Hindlimb muscle (tissue), 1 donor: Measurements from ENCODE around the gene NTSR2. TPM values are rescaled to one million over a fixed set of nuclear protein-coding genes. Genes with fewer than 3 reads are reported as not detected.

Source experiments
- DNase-seq: peaks from one replicate; pipeline ENCODE4 v3.0.0-alpha.2; 2013
- polyA plus RNA-seq: library from polyadenylated mRNA; unstranded; fragments of 120-200 nt; gene quantifications from one replicate; pipeline ENCODE4 v1.2.1, GENCODE V29; 2013; ENCODE audit not compliant: insufficient read length

The NTSR2 gene
- polyA plus RNA-seq, 1 donor: not detected

DNA sequence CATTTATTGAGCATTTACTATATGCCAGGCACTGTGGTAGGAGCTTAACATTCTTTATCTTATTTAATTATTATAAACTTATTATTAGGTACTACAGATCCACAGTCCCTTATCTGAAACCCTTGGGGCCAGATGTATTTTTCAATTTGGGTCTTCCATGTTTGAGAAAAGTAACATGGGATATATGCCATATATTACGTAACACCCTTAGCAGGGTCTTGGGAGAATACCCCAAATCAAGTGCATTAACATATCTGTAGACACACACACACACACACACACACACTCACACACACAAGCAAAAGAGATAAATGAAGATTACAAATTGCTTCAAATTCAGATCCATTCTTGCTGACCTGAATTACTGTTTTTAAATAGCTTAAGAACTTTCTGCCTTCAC lies 13.7 kb downstream of the NTSR2 start:
- no peak for DNase-seq

DNA sequence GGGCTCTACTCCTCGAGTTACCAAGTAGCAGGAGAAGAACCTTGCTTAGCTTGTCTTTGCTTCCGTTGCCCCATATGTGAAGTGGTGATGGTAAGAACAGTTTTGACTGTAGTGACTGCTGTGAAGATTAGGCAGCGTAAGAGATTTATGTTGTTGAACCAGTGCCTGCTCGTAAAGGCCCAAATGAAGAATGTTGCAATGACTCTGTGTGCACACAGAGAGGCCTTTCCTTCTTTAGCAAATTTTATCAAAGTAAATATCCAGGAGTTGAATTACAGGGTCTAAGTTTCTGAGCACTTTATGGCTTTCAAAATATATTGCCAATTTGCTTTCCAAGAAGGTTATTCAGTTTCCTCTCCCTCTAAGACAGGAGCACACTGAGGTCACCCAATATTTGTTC lies 14.5 kb downstream of the NTSR2 start:
- DNase-seq: no peak

DNA sequence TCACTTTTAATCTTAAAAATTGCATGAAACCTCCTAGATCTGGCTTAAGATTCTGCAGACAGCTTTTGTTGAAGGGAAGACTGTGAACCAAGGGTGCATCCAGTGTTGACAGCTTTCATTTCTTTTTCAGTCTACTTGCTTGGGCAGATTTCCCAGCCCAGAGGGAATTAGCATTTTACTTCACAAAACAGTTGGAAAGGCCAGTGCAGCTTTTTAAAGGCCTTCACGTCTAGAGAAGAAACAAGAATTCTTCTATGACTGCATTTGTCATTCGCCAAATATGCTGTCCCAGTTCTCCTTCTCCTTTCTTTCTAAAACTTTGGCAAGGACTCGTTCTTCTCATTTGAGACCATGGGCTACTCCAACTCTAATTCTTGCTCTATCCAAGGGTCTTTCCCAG lies 17.4 kb downstream of the NTSR2 start:
- peak; percentile 7 for DNase-seq

DNA sequence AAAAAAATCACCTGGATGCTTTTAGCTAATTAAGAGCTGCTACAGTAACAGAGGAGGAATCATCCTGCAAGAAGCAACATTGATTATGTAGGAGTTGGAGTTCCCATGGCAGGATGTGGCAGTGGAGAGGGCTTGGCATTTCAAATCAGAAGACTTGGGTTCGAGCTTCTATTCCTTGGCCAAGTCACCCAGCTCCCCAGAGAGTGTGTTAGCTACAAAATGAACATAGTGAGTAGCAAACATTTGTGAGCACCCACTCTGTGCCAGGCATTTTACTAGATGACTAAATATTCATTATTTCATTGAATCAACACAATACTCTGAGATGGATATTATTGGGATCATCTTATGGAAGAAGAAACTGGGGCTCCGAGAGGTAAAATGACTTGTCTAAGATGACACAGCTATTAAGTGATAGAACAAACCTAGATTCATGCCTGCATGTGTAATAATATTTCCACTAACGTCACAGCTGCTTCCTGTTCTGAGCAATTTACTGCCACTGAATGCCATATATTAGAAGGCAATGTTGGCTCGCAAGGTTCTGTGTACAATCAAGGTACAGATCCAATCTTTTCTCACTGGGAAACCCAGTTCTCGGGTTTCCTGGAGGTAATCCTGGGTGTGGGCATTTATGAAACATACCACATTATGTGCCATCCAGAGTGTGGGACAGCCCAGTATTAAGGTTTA lies 18.0 kb downstream of the NTSR2 start:
- no peak for DNase-seq

DNA sequence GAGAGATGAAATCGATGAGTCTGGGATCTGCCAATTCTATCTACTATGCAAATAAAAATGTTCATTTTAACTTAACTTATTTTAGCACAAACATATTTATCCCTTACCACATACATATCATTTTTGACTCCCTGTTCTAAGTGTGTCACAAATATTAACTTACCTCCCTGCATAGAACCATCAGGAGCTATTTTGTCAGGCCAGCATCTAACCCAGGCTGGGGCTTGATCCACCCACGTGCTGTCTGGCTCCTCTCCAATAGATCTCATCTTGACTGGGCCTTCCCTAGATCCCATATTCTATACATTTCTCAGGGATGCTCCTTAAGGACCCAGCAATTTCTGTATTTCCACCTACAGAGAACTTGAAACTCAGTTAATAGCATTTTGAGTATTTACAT lies 20.9 kb downstream of the NTSR2 start:
- DNase-seq: no peak

DNA sequence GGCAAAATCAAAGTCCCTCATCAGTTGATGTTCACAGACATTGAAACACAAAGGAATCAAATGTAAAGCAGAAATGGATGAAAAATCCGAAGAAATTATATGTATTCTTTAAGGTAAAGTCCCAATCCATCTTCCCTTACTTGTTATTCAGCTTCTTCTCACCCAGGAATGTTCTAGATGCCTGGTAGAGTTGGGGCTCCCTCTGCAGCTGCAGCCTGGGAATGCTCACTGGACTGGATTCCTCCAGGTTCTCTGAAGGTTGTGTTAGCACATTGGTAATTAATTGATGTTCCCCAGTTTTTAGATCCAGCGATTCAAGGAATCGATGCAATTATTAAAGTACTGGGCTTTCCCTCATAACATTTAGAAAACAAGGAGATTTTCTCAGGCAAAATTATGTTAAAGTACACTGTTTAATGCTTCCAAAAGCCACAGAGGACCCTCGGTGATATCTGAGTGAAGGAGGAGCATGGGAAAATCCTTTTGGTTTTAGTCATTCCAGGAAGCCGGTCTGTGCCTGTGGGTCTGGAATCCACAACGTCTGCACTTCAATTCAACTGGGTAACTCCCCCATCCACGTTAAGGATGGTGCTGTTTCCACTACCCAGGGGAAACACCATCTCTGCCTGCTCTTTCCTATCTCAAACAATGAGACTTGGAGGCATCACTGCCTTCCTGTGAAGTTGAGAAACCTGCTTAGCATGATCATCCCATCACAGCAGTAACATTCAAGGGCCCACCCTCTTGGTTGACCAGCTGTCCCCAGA lies 22.0 kb downstream of the NTSR2 start:
- DNase-seq: no peak

DNA sequence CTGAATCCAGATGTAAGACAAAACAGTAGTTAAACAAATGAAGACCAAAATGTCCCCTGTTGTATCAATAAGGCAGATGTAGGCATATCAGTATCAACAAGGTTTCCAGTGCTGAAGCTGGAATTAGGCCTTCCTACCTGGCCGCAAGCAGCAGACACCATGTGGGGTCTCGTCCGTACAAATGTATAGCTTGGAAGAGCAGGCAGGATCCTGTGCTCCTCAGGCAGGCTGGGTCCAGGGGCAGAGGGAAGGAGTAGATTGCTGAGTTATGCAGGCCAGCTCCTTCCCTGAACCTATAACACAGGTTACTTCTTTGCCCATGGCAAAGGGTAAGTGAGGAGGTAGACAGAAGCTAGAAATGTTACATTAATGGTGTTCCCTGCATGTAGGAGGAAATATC lies 23.5 kb downstream of the NTSR2 start:
- DNase-seq: no peak

DNA sequence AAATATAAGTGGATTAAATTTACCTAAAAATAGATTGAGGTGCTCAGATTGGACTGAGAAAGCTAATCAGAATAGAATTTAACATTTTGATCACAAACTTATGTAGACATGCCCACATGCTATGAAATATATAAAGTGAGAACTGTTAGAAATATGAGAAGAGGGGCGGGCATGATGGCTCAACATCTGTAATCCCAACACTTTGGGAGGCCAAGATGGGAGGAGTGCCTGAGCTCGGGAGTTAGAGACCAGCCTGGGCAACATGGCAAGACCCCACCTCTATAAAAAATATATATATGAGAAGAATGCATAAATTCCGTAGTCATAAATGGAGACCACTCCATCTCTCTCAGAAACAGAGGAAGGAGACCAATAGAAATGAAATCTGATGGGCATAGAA lies 25.7 kb downstream of the NTSR2 start:
- DNase-seq: no peak

DNA sequence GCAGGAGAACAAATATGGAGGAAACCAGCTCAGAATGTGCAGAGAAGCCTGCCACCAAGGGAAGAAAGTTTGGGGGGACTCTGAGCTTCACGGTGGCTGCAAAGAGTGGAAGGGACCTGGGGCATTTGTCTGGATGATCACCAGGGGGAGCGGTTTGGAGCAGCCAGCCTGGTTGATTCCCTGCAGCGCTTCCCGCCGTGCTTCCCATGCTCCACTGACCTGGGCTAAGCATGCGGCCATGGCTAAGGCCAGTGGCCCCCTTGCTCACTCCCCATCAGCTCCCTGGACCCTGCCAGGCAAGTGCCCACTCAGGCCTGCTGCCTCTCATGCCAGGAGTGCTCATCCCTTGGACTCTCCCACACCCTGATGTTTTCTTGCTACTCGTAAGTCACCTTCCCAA lies 27.0 kb downstream of the NTSR2 start:
- DNase-seq: no peak

DNA sequence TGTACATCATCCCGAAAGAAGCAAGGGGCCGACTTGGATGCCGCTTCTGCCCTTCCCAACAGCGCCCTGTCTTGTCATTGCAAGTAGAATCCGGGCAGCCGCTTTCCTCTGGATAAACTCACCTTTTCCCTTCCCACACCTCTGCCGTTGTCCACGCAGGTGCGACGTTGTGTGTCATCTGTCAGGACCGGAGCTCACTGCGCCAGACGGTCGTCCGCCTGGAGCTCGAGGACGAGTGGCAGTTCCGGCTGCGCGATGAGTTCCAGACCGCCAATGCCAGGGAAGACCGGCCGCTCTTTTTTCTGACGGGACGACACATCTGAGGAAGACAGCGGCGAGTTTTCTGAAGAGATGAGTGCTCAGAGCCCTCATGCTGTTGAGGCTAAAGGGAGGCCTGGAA lies 29.9 kb downstream of the NTSR2 start:
- DNase-seq: no peak

DNA sequence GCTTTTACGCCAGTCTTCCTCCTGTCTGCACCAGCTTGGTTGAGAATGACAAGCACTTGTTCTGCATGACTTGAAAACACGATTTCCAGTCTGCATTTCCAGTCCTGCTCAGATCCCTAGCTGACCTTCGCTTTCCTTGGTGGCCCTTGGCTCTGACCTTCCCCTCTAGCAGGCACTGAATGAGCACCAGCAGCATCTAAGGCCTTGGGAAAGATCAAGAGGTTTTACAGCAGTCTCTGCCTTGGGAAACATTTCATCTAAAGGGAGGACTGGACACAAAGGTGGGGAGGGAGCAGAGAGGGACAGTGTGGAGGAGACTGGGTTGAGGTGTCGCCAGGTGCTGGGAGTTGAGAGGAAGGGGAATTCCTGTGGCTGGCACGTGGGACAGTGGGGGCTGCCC lies 30.5 kb downstream of the NTSR2 start:
- DNase-seq: no peak

DNA sequence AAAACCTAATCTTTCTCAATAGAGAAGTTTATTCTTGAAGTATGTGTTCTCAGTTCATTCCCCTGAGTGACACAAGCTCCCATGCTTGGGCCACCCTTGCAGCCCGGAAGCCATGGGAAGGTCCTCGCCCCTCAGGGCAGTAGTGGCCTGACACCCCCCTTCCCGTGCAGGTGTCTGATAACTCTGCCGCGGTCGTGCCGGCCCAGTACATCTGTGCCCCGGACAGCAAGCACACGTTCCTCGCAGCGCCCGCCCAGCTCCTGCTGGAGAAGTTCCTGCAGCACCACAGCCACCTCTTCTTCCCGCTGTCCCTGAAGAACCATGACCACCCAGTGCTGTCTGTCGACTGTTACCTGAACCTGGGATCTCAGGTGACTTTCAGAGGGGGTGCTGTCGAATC lies 32.4 kb downstream of the NTSR2 start:
- no peak for DNase-seq

DNA sequence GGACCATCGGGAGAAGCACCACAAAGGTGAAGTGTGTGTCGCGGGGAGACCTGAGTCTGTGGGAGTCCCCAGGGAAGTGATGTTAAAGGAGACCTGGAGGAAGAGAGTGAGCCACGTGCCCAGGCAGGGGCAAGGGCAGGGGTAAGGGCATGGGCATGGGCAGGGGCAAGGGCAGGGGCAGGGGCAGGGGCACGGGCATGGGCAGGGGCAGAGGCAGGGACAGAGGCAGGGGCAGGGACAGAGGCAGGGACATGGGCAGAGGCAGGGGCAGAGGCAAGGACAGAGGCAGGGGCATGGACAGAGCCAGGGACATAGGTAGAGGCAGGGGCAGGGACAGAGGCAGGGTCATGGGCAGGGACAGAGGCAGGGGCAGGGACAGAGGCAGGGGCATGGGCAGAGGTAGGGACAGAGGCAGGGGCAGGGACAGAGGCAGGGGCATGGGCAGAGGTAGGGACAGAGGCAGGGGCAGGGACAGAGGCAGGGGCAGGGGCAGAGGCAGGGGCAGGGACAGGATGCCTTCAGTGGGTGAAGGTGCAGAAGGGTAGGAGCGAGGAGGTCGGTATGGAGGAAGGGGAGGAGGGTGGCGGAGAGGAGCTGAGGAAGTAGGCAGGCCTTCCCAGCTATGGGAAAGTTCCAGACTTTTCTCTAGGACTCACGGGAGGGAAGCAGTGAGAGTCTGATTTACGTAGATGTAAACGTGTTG lies 33.3 kb downstream of the NTSR2 start:
- no peak for DNase-seq

DNA sequence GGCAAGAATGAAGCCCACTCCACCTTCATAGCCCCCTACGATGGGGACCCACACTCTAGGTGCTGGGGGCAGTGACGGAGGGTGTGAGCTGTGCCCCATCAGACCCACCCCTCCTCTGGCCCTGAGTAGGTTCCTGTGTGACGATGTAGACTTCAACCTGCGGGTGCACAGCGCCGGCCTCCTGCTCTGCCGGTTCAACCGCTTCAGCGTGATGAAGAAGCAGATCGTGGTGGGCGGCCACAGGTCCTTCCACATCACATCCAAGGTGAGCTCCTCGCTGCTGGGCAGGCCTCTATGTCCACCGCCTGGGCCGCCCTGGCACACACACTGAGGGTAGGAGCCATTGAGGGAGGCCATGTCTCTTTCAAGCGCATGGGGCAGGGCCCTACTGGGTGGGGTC lies 34.9 kb downstream of the NTSR2 start:
- DNase-seq: no peak

DNA sequence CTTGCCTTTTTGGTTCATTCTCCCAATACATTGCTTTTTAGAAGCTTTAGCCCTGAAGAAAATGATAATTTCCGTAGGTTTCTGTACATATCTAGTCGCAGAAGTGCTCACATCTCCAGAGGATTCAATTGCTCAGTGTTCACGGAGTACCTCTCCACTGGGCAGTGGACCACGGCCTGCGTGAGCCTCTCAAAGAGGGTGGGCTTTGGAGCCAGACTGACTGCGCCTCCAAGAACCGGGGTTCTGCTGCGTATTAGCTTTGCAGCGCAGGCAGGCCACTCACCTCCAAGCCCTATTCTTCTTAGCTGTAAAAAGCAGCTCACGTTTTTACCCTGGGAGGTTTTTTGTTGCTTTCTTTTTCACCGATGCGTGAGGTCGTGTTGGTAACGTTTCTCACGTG lies 35.4 kb downstream of the NTSR2 start:
- no peak for DNase-seq

DNA sequence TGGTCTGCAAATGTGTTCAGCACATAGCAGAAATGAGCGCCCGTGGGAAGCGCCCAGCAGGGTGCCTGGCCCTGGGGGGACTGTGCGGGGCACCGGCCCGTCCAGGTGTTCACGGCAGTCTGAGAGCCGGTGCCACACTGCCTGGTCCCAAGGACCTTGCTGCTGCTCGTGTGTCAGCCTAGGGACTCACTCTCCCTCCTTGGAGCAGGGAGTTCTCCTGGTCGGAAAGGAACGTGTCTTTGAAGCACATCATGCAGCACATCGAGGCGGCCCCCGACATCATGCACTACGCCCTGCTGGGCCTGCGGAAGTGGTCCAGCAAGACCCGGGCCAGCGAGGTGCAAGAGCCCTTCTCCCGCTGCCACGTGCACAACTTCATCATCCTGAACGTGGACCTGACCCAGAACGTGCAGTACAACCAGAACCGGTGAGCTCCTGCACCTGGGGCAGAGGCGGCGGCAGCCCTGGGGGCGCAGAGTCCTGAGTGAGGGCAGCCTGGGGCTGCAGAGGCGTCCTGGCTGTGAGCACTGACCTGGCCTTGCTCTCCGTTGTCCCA lies 36.0 kb downstream of the NTSR2 start:
- DNase-seq: no peak

DNA sequence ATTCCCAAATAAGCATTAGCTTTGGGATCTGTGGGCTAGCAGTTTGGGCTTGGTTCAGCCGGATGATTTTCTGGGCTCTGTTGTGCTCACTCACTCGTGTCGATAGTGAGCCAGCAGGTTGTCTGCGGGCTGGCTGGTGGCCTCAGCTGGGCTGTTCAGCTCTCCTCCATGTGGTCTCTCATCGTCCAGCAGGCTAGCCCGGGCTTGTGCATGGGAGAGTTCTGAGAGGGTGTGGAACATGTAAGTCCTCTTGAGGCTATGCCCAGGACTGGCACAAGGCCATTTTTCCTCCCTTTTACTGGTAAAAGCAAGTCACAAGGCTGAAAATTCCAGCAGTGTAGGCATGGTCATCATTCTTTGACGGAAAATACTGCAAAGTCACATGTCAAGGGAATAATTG lies 38.5 kb downstream of the NTSR2 start:
- no peak for DNase-seq

DNA sequence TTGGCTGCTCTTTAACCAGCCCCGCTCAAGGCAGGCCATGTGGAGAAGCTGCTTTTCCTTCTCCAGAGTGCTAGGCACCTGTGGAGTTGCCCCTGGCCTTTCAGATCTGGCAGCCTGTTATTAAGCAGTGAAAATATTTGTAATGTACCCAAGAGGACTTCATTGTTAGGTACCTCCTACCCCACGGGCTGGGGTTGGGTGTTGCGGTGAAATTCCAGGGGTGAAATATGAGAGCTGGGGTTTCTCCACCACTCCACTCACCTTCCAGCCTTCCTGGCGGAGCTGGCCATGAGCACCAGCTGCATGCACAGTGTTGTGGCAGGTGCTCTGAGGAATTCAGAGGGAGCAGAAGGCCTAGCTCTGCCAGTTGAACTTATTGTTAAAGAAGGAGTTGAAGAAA lies 39.1 kb downstream of the NTSR2 start:
- no peak for DNase-seq

DNA sequence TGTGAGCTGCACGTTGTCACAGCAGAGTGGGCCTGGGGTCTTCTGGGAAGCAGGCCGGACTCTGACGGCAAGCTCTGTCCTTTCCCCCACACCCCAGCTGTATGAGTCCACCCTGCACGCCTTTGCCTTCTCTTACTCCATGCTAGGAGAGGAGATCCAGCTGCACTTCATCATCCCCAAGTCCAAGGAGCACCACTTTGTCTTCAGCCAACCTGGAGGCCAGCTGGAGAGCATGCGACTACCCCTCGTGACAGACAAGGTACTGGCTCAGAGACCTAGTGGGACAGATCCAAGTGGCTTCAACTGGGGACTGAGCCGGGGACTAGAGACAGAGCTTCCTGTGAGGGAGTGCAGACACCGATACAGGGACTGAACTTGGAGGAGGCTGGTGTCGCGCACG lies 40.1 kb downstream of the NTSR2 start:
- DNase-seq: no peak

DNA sequence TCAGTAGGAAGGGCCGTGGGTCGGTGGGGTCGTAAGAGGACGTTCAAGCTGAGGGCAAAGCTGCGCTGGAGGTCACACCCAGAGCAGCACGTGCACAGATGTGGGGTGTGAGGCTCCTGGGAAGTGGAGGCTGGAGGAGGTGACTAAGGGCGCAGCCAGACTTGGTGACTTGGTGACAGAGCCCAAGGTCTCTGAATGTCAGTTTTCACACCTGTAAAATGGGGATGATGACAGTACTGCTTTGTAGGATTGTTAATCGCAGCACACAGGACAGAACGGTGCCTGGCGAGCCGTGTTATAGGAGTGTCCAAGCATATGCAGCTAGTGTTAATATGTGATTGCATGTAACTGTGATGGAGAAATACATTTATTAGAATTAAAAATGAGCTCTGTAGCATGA lies 40.8 kb downstream of the NTSR2 start:
- DNase-seq: no peak

DNA sequence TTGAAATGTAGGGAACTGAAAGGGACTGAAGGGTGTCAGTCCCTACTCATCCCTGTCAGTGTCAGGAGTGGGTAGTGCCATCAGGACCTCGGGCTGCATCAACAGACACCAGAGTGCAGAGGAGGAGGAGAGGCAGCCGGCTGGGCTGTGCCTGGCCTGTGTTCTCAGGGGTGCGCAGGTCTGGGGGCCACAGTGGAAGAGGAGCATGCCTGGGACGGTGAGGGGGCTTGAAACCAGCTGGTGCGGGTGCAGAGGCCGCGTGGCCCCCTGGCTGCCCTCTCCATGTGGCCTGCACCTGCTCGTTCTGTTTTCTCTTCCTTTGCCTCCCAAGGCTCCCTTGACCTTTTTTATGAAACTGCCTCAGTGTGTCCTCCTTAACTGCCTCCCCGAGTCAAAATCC lies 41.3 kb downstream of the NTSR2 start:
- DNase-seq: no peak

DNA sequence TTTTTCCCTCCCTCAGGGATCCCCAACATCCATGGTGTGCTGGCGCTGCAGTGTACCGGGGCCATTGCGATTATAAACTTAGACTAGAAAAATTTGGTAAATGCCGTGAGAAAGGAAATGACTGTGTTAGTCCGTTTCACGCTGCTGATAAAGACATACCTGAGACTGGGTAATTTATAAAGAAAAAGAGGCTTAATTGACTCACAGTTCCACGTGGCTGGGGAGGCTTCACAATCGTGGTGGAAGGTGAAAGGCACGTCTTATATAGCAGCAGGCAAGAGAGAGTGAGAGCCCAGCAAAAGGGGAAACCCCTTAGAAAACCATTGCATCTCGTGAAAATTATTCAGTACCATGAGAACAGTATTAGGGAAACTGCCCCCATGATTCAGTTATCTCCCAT lies 44.3 kb downstream of the NTSR2 start:
- no peak for DNase-seq

DNA sequence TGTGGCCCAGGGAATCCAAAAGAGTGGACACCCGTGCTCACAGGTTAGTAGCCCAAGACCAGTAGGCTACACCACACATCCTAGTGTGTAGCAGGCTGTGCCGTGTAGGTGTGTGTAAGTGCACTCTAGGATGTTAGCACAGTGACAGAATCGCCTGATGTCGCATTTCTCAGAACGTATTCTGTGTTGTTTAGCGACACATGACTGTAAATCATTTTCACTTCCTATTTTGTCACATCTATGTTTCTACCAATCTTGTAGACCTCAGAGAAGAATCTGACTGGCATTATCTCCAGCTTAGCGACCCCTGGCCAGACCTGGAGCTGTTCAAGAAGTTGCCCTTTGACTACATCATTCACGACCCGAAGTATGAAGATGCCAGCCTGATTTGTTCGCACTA lies 45.1 kb downstream of the NTSR2 start:
- no peak for DNase-seq

DNA sequence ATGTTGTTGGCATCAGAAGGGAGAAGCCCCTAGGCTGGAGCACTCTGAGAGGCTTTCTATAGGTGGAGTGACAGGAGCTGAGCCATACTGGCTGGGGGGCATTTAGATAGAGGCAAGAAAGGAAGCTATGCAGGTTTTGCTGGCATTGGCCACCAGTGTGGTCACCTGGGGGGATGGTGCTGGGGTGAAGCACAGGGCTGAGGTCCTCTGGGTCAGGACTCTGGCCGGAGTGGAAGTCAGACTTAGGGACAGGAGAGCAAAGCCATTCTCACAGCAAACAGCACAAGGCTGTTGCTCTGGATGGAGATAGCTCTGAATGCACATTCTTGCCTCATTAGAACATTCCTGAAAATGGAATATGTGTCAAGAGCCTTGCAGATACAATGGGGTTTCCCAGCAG lies 47.4 kb downstream of the NTSR2 start:
- DNase-seq: no peak
